Measurements from ENCODE around the gene SF3A1.

Gene SF3A1

GRCh38 chr22:30320021-30320556, 36.6 kb downstream of the SF3A1 start:
- no peak for DNase-seq

- DNase-seq: no peak
These were observed 37.8 kb downstream of the SF3A1 start for GRCh38 chr22:30318799-30319419.

- no peak for DNase-seq
These were observed 38.9 kb downstream of the SF3A1 start for GRCh38 chr22:30317778-30318177.

GRCh38 chr22:30315962-30316576, 40.6 kb downstream of the SF3A1 start:
- DNase-seq: no peak

GRCh38 chr22:30314915-30315314, 41.8 kb downstream of the SF3A1 start:
- no peak for DNase-seq

GRCh38 chr22:30313527-30314363, 42.9 kb downstream of the SF3A1 start:
- DNase-seq: no peak

GRCh38 chr22:30312053-30312452, 44.6 kb downstream of the SF3A1 start:
- no peak for DNase-seq

- no peak for DNase-seq
These were observed 45.6 kb downstream of the SF3A1 start for GRCh38 chr22:30310881-30311771.

GRCh38 chr22:30309951-30310741, 46.5 kb downstream of the SF3A1 start:
- DNase-seq: no peak

- no peak for DNase-seq
These were observed 48.0 kb downstream of the SF3A1 start for GRCh38 chr22:30308518-30309230.

- DNase-seq: no peak
These were observed 48.6 kb downstream of the SF3A1 start for GRCh38 chr22:30308093-30308492.

- DNase-seq: no peak
These were observed 49.6 kb downstream of the SF3A1 start for GRCh38 chr22:30307041-30307574.

GRCh38 chr22:30306627-30307011, 50.1 kb downstream of the SF3A1 start:
- DNase-seq: no peak

GRCh38 chr22:30305906-30306626, 50.6 kb downstream of the SF3A1 start:
- no peak for DNase-seq

- DNase-seq: no peak
These were observed 51.2 kb downstream of the SF3A1 start for GRCh38 chr22:30305519-30305905.

GRCh38 chr22:30304495-30305244, 52.0 kb downstream of the SF3A1 start:
- no peak for DNase-seq

GRCh38 chr22:30302810-30303138, 53.9 kb downstream of the SF3A1 start:
- DNase-seq: no peak

GRCh38 chr22:30301995-30302809, 54.5 kb downstream of the SF3A1 start:
- DNase-seq: no peak

GRCh38 chr22:30299322-30299721, 57.4 kb downstream of the SF3A1 start:
- no peak for DNase-seq
